Progenitor cell of endocrine pancreas (in vitro differentiated cells): ENCODE results near the gene TRIP6. TPM values are rescaled to one million over a fixed set of nuclear protein-coding genes. Genes with fewer than 3 reads are reported as not detected.
A peak's percentile ranks its signal among the peaks of the same experiment; 100 is the strongest.

Experiments
- DNase-seq: peaks from one replicate; pipeline ENCODE4 v3.0.0; 2021; ENCODE audit warnings: low spot score; ENCODE audit not compliant: unreplicated experiment
- H3K27ac Mint-ChIP-seq: 2 replicates; pipeline ENCODE4 v1.8.0; 2021; ENCODE audit warnings: mild to moderate bottlenecking, moderate library complexity, mixed read lengths
- H3K27me3 Mint-ChIP-seq: 2 replicates; pipeline ENCODE4 v1.8.0; 2021; ENCODE audit warnings: mixed read lengths
- H3K36me3 Mint-ChIP-seq: 2 replicates; pipeline ENCODE4 v1.8.0; 2022; ENCODE audit warnings: mixed read lengths; ENCODE audit not compliant: insufficient read depth
- H3K4me1 Mint-ChIP-seq: 2 replicates; pipeline ENCODE4 v1.8.0; 2021; ENCODE audit warnings: low read depth, mixed read lengths
- H3K4me3 Mint-ChIP-seq: 2 replicates; pipeline ENCODE4 v1.8.0; 2021; ENCODE audit warnings: low read depth, mild to moderate bottlenecking, moderate library complexity, mixed read lengths
- H3K9me3 Mint-ChIP-seq: 2 replicates; pipeline ENCODE4 v1.8.0; 2021; ENCODE audit warnings: low read depth, mixed read lengths
- total RNA-seq: library from RNA; stranded (reverse); gene quantifications from 2 replicates; pipeline ENCODE4 v1.2.1, GENCODE V29; 2021
- TF ChIP-seq, protein P1 (sequence below): fragments of 200-600 bp; sonication (generic); IDR thresholded peaks from one replicate; pipeline ENCODE4 v1.5.0; 2021; ENCODE audit warnings: antibody characterized with exemption, mild to moderate bottlenecking; ENCODE audit not compliant: unreplicated experiment

Gene TRIP6
- total RNA-seq, 1 donor from 2014 or later, result 76.9 TPM

GRCh38 chr7:100893910-100894721 lies 26.9 kb downstream of the TRIP6 start:
- Mint-ChIP-seq H3K27me3 (peaks cover 20% of the 10 kb centered on the region), H3K4me3 (peak overlapping the region; percentile 45), H3K9me3 (no peaks in the 10 kb centered on the region), H3K36me3 (no peaks in the 10 kb centered on the region), H3K27ac (peak overlapping the region; percentile 21), H3K4me1 (peaks cover 24% of the 10 kb centered on the region)
- TF ChIP-seq, protein P1, sequence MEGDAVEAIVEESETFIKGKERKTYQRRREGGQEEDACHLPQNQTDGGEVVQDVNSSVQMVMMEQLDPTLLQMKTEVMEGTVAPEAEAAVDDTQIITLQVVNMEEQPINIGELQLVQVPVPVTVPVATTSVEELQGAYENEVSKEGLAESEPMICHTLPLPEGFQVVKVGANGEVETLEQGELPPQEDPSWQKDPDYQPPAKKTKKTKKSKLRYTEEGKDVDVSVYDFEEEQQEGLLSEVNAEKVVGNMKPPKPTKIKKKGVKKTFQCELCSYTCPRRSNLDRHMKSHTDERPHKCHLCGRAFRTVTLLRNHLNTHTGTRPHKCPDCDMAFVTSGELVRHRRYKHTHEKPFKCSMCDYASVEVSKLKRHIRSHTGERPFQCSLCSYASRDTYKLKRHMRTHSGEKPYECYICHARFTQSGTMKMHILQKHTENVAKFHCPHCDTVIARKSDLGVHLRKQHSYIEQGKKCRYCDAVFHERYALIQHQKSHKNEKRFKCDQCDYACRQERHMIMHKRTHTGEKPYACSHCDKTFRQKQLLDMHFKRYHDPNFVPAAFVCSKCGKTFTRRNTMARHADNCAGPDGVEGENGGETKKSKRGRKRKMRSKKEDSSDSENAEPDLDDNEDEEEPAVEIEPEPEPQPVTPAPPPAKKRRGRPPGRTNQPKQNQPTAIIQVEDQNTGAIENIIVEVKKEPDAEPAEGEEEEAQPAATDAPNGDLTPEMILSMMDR, result no peak
- DNase-seq, result no peak

GRCh38 chr7:100894860-100895700 lies 27.9 kb downstream of the TRIP6 start:
- Mint-ChIP-seq H3K27me3 (peaks cover 22% of the 10 kb centered on the region), H3K27ac (no peak overlapping the region), H3K4me1 (peaks cover 23% of the 10 kb centered on the region), H3K9me3 (no peaks in the 10 kb centered on the region), H3K4me3 (peak overlapping the region; percentile 52), H3K36me3 (no peaks in the 10 kb centered on the region)
- peak; percentile 88 for DNase-seq
- TF ChIP-seq, protein P1, result peak; percentile 89

- H3K4me3 Mint-ChIP-seq, result peak within 1 kb of the TSS; percentile 77
Measured at GRCh38 chr7:100895701-100895955, 28.4 kb downstream of the TRIP6 start, which contains the start of gene ACHE. Gene ACHE (minus strand): TSS chr7:100895888. CDS start chr7:100894232, 1,656 bp downstream.

DNA sequence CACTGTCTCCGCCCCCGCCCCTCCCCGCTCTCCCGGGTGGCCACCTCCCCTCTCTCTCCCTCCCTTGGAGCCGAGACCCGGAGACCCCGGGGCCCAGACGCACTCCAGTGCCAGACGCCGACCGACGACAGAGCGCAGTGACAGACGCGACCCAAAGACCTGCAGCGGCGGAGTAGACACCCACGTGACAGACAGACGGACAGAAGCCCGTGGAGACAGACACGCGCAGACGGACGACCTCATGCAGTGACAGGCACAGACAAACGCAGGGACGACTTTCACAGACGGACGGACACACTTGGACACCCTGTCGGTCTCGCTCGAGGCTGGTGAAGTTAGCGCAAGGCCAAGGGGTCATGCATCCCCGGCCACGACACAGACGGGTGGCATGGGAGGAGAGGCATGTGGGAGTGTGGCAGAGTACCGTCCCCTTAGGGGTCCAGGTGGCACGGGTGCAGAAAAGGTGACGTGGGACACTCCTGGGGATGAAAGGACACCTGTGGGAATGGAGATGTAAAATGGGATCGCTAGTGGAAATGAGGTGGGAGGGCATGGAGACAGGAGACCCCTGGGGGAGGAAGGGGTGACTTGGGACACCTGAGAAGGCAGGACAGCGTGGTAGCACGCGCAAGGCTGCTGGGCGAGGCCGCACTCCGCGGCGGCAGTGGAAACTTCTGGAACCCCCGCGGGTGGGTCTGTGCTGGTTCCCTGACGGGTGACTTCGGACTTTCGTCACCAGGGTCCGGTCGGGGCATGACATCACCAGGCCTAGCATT lies 29.0 kb downstream of the TRIP6 start:
- no peak for DNase-seq
- peaks cover 28% of the 10 kb centered on the region for H3K27me3 Mint-ChIP-seq
- no peaks in the 10 kb centered on the region for H3K36me3 Mint-ChIP-seq
- TF ChIP-seq, protein P1, result no peak
- H3K9me3 Mint-ChIP-seq, result no peaks in the 10 kb centered on the region
- H3K4me1 Mint-ChIP-seq, result peaks cover 17% of the 10 kb centered on the region
- peak overlapping the region; percentile 77 for H3K4me3 Mint-ChIP-seq
- peak overlapping the region; percentile 88 for H3K27ac Mint-ChIP-seq

More at GRCh38 chr7:100895701-100895955, 28.4 kb downstream of the TRIP6 start, which contains the start of gene ACHE:
- TF ChIP-seq, protein P1, result no peak
- Mint-ChIP-seq H3K27ac (peak within 1 kb of the TSS; percentile 88), H3K36me3 (no peaks in the 10 kb centered on the region), H3K4me1 (peaks cover 19% of the 10 kb centered on the region), H3K27me3 (peaks cover 23% of the 10 kb centered on the region), H3K9me3 (no peaks in the 10 kb centered on the region)
- no peak for DNase-seq
